Nephron (organoid): Measurements from ENCODE around the gene IRF6.

ENCODE experiments used
- H3K27ac Mint-ChIP-seq, 3 experiments: 2 replicates each; pipeline ENCODE4 v1.8.0; 2020; ENCODE audit warnings: mixed read lengths in 3 of 3, mild to moderate bottlenecking in 2 of 3, moderate library complexity in 1 of 3
- H3K27me3 Mint-ChIP-seq: 2 replicates; pipeline ENCODE4 v1.8.0; 2021; ENCODE audit warnings: low read depth, mild to moderate bottlenecking, moderate library complexity, mixed read lengths
- H3K36me3 Mint-ChIP-seq: 2 replicates; pipeline ENCODE4 v1.8.0; 2020; ENCODE audit warnings: low read depth, mixed read lengths
- H3K4me1 Mint-ChIP-seq: 2 replicates; pipeline ENCODE4 v1.8.0; 2020; ENCODE audit warnings: mixed read lengths
- H3K4me3 Mint-ChIP-seq, 3 experiments: 2 replicates each; pipeline ENCODE4 v1.8.0; 2020; ENCODE audit warnings: mild to moderate bottlenecking in 3 of 3, mixed read lengths in 3 of 3, moderate library complexity in 2 of 3
- H3K9me3 Mint-ChIP-seq: 2 replicates; pipeline ENCODE4 v1.8.0; 2020; ENCODE audit warnings: mixed read lengths
- CTCF ChIP-seq, 3 experiments: fragments of 200-600 bp; sonication (generic); IDR thresholded peaks; one replicate each; pipeline ENCODE4 v1.5.0; 2021; ENCODE audit warnings: antibody characterized with exemption in 3 of 3; ENCODE audit not compliant: unreplicated experiment in 3 of 3

IRF6 gene

GRCh38 chr1:209775678-209776077 lies 30.3 kb downstream of the IRF6 start:
- no peaks in the 10 kb centered on the region for H3K36me3 Mint-ChIP-seq
- no peak overlapping the region for H3K27ac Mint-ChIP-seq
- H3K9me3 Mint-ChIP-seq = no peaks in the 10 kb centered on the region
- peaks cover 7% of the 10 kb centered on the region for H3K4me1 Mint-ChIP-seq
- no peak for TF ChIP-seq CTCF (IDR thresholded peaks at IDR 0.05; ENCODE audit: unreplicated experiment in 3 of 3)
- H3K27me3 Mint-ChIP-seq = no peaks in the 10 kb centered on the region
- H3K4me3 Mint-ChIP-seq = no peak overlapping the region

- Mint-ChIP-seq H3K36me3 (no peaks in the 10 kb centered on the region), H3K4me3 (no peak overlapping the region), H3K4me1 (peaks cover 7% of the 10 kb centered on the region), H3K9me3 (no peaks in the 10 kb centered on the region), H3K27me3 (no peaks in the 10 kb centered on the region), H3K27ac (no peak overlapping the region)
- TF ChIP-seq CTCF (IDR thresholded peaks at IDR 0.05; ENCODE audit: unreplicated experiment in 3 of 3) = no peak
Measured at GRCh38 chr1:209774592-209774991, 31.4 kb downstream of the IRF6 start.

- TF ChIP-seq CTCF (IDR thresholded peaks at IDR 0.05; ENCODE audit: unreplicated experiment in 3 of 3) = no peak
- Mint-ChIP-seq H3K9me3 (no peaks in the 10 kb centered on the region), H3K27me3 (no peaks in the 10 kb centered on the region), H3K4me1 (peaks cover 10% of the 10 kb centered on the region), H3K36me3 (no peaks in the 10 kb centered on the region), H3K4me3 (no peak overlapping the region), H3K27ac (no peak overlapping the region)
Measured at GRCh38 chr1:209772126-209772525, 33.8 kb downstream of the IRF6 start.

GRCh38 chr1:209770636-209771415 lies 35.1 kb downstream of the IRF6 start:
- TF ChIP-seq CTCF (IDR thresholded peaks at IDR 0.05; ENCODE audit: unreplicated experiment in 3 of 3) = no peak
- H3K9me3 Mint-ChIP-seq = no peaks in the 10 kb centered on the region
- H3K27me3 Mint-ChIP-seq = peaks cover 4% of the 10 kb centered on the region
- H3K4me1 Mint-ChIP-seq = peaks cover 10% of the 10 kb centered on the region
- no peak overlapping the region for H3K27ac Mint-ChIP-seq
- H3K4me3 Mint-ChIP-seq = no peak overlapping the region
- no peaks in the 10 kb centered on the region for H3K36me3 Mint-ChIP-seq

GRCh38 chr1:209769971-209770370 lies 36.0 kb downstream of the IRF6 start:
- Mint-ChIP-seq H3K27me3 (peaks cover 6% of the 10 kb centered on the region), H3K4me1 (peaks cover 10% of the 10 kb centered on the region), H3K36me3 (no peaks in the 10 kb centered on the region), H3K9me3 (no peaks in the 10 kb centered on the region), H3K27ac (no peak overlapping the region), H3K4me3 (no peak overlapping the region)
- no peak for TF ChIP-seq CTCF (IDR thresholded peaks at IDR 0.05; ENCODE audit: unreplicated experiment in 3 of 3)
